Measurements from ENCODE around the gene ZNF860. TPM values are rescaled to one million over a fixed set of nuclear protein-coding genes. Genes with fewer than 3 reads are reported as not detected.

Gene ZNF860
- total RNA-seq: 1.2 and 1.5 TPM in 2 replicates

DNA sequence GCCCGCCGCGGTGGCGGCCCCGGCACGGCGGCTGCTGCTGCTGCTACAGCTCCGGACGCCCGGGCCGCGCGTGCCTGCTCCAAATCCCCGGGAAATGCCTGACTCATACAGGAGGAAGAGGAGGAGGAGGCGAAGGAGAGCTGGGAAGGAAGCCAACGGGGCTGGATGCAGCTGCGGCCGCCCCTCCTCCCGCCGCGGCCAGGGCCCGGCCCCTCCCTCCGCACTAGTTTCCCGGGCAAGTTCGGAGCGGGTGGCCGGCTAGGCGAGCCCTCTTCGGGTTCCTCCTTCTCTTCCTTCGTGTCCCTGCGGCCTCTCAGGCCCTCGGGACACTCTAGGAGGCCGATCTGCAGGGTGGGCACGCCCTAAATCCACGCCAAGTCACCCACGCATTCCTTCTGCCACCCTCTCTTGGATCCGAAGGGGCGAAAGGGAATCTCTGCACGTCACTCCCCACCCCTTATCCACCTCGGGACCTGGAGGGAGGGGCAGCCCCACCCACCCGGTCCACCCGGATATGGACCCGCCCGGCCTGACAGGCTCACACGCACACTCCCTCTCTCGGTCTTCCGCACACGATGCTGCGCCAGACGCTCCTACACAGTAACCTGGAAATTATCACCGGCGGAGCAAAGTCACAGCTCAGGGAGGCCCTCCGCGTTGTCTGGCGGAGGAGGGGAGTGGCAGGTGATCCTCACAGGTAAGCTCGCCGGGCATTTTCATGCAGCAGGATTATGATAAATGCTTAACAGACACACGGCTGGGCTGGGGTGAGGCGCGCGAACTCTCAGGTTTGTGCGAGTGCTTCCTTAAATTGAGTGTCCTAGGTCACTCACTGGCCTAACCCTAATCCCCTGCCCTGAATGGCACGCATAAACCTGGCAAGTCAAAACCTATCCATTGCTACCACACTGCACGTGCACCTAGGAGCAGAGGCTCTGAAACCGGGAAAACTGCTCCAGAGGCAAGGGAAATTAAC is at the start of gene ZNF860, which contains the start of gene OSBPL10:
TSS of gene ZNF860 (plus strand) at position 545 of the 976 bp plus-strand sequence. CDS start 7,330 bp downstream, outside the sequence.
TSS of gene OSBPL10 (minus strand) at position 57 of the 976 bp plus-strand sequence. CDS start 83 bp downstream, outside the sequence.
- peak; percentile 33 for DNase-seq (ENCODE audit: extremely low read depth, low read depth, low spot score)

GRCh38 chr3:31932990-31933389 is 48.6 kb upstream of the ZNF860 start:
- DNase-seq (ENCODE audit: extremely low read depth, low read depth, low spot score): no peak

- DNase-seq (ENCODE audit: extremely low read depth, low read depth, low spot score): no peak
These were observed 47.5 kb upstream of the ZNF860 start for GRCh38 chr3:31934018-31934417.

DNA sequence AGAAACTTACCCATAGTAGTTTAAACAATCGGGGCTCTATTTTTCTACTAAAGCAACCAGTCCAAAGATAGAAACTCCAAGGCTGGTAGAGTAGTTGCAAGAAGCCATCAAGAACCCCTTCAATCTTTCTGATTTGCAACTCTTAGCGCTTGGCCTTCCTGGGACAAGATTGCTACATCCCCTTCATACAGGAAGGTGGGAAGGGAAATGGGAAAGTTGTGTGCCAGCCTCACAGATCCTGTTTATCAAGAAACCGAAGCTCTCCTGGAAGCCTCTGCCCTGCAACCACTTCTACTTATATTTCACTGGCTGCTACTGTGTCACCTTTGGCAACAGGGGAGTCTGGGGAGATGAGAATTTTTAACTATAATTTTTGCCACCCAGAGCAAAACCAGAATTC is 46.7 kb upstream of the ZNF860 start:
- no peak for DNase-seq (ENCODE audit: extremely low read depth, low read depth, low spot score)

GRCh38 chr3:31936420-31937060 is 45.0 kb upstream of the ZNF860 start:
- DNase-seq (ENCODE audit: extremely low read depth, low read depth, low spot score): no peak

DNA sequence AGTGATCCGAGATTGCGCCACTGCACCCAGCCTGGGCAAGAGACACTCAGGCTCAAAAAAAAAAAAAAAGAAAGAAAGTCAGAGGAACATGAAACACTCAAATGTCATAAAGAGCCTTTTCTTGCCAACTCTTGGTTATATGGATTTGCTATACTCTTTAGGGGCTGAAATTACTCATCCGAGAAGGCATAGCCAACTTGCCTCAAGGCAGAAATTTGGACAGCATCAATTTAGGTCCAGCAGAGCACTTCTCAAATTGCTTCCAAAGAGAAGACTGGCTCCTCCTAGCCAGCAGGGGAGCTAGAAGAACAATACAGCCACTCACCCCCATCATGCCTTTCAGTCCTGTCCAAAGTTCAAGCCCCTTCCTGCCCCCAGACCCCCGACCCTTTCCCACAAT is 44.3 kb upstream of the ZNF860 start:
- DNase-seq (ENCODE audit: extremely low read depth, low read depth, low spot score): no peak

DNA sequence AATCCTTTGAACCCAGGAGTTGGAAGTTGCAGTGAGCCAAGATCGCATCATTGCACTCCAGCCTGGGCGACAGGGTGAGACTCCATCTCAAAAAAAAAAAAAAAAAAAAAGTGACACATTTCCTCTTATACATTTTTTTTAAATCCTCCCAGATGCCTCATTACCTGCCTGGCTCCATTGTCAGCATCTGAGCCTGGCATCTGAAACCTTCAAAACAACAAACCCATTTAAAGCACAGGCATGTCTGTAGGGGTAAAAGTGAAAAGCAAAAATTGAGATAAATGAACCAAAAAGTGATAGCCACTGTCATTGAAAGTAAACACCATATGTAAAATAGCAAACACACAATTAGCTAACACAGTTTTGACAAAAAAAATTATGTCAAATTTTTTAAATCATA is 39.1 kb upstream of the ZNF860 start:
- no peak for DNase-seq (ENCODE audit: extremely low read depth, low read depth, low spot score)

GRCh38 chr3:31943041-31943440 is 38.5 kb upstream of the ZNF860 start:
- no peak for DNase-seq (ENCODE audit: extremely low read depth, low read depth, low spot score)

DNA sequence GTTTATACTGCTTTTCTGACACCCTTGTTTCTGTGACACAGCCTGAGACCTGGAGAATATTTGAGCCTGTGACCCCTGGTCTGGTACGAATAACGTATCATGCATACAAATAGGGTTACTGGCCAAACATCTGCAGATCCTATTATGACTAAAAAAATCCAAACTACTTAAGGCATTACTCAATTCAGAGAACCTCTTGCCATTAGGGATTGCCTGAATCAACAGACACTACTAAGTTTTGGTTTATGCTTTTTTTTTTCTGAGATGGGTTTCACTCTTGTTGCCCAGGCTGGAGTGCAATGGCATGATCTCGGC is 35.9 kb upstream of the ZNF860 start:
- no peak for DNase-seq (ENCODE audit: extremely low read depth, low read depth, low spot score)

- DNase-seq (ENCODE audit: extremely low read depth, low read depth, low spot score): no peak
These were observed 35.0 kb upstream of the ZNF860 start for GRCh38 chr3:31946484-31947081.

GRCh38 chr3:31947162-31947561 is 34.4 kb upstream of the ZNF860 start:
- no peak for DNase-seq (ENCODE audit: extremely low read depth, low read depth, low spot score)

DNA sequence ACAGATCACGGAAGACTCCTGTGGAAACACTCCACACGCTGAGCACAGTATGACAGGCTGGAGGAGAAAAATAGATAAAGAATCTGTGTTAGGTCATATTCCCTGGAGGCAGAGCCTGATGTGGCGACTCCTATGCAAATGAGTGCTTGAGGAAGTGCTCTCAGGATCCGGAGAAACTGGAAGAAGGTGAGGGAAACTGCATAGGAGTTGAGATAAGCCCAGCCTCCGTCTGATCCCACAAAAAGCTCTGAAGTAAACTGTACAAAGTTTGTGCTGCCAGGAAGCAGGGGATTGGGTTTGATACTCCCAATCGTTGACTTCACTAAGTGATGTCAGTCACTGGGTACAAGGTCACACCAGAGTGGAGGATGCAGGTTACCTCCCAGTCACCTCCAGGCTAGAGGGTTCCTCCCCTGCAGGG is 33.9 kb upstream of the ZNF860 start:
- no peak for DNase-seq (ENCODE audit: extremely low read depth, low read depth, low spot score)

- DNase-seq (ENCODE audit: extremely low read depth, low read depth, low spot score): no peak
These were observed 33.3 kb upstream of the ZNF860 start for GRCh38 chr3:31948280-31948679.

DNA sequence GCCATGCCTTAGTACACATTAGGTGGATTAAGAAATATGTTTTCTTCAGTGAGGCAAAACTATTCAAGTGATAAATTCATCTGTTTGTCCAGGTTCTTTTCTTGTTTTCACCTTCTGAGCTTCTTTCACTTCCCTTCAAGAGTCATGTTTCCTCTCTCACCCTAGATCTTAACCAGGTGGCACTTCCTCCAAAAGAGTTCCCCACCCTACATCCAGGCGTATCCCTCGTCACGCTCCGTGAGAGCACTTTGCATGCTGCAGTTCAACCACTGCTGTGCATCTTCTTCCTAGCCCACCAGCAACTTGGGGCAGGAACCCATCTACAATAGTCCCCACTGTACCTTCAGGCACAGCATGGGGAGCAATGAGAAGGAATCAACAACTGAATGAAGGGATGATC is 29.3 kb upstream of the ZNF860 start:
- no peak for DNase-seq (ENCODE audit: extremely low read depth, low read depth, low spot score)

GRCh38 chr3:31953091-31953490 is 28.5 kb upstream of the ZNF860 start:
- no peak for DNase-seq (ENCODE audit: extremely low read depth, low read depth, low spot score)

- DNase-seq (ENCODE audit: extremely low read depth, low read depth, low spot score): no peak
These were observed 27.9 kb upstream of the ZNF860 start for GRCh38 chr3:31953636-31954035.

DNA sequence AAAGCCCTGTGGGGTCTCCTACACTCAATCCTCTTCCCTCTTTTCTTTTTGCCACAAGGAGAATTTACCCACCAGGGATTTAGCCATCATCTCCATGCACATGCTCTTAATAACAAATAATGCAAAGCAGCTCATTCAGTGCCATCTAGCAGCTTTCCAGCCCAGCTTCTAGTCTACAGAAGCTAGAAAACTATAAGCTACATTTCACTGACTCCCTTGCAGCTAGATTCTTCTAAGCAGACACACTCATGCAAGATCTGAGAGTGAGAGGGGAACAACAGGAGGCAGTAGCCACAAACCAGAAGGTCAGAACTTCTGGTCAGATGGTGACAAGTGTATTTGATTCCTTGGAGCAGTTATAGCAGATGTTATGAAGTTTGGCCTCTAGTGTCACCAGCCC is 26.0 kb upstream of the ZNF860 start:
- DNase-seq (ENCODE audit: extremely low read depth, low read depth, low spot score): no peak

- DNase-seq (ENCODE audit: extremely low read depth, low read depth, low spot score): no peak
These were observed 24.4 kb upstream of the ZNF860 start for GRCh38 chr3:31957106-31957505.

GRCh38 chr3:31958701-31959152 is 22.8 kb upstream of the ZNF860 start:
- DNase-seq (ENCODE audit: extremely low read depth, low read depth, low spot score): no peak

DNA sequence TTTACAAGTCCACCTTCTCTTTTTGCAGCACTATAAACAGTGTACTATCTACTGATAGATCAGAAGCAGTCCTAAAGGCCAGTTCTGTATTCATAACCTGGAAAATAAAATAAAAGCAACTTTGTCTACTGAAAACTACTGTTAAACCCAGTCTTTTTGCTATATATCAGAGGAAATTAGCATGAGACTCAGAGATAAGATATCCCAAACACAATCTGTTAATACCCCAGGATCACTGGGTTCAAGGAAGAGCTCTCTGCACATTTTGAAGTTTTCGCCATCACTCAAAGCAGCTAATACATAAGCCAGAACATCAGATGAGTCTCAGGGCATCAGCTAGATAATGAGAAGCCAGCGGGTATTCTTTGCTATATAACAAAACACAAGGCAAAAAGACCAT is 22.3 kb upstream of the ZNF860 start:
- no peak for DNase-seq (ENCODE audit: extremely low read depth, low read depth, low spot score)

All from glomerular endothelial cell (primary cell).